Activated CD8-positive, alpha-beta T cell treated with anti-CD3 and anti-CD28 coated beads for 36 hours (primary cell): ENCODE data around the gene FGF10. TPM values are rescaled to one million over a fixed set of nuclear protein-coding genes. Genes with fewer than 3 reads are reported as not detected.

ENCODE experiments used
- ATAC-seq: fragments of 200-7000 bp; cut with Tn5 transposase; one replicate; pipeline ENCODE4 v1.10.0; 2021; ENCODE audit warnings: mild to moderate bottlenecking, moderate library complexity
- CTCF ChIA-PET: fragments of 350-600 bp; sonication (Branson Sonifier 250); formaldehyde crosslinking; loops from one replicate; lab custom pipeline; 2021; ENCODE audit warnings: antibody characterized with exemption; lab: Charles Lee
- POLR2A ChIA-PET: fragments of 350-600 bp; sonication (Branson Sonifier 250); formaldehyde crosslinking; loops from one replicate; lab custom pipeline; 2021; ENCODE audit warnings: antibody characterized with exemption; lab: Charles Lee
- DNase-seq: peaks from one replicate; pipeline ENCODE4 v3.0.0-alpha.2; 2020
- H3K27ac Mint-ChIP-seq: one replicate; pipeline ENCODE4 v1.8.0; 2021; ENCODE audit warnings: mild to moderate bottlenecking, mixed read lengths
- H3K27me3 Mint-ChIP-seq: one replicate; pipeline ENCODE4 v1.8.0; 2021; ENCODE audit warnings: mixed read lengths
- H3K36me3 Mint-ChIP-seq: one replicate; pipeline ENCODE4 v1.8.0; 2021; ENCODE audit warnings: low read depth, mixed read lengths
- H3K4me1 Mint-ChIP-seq: one replicate; pipeline ENCODE4 v1.8.0; 2021; ENCODE audit warnings: low read depth, mixed read lengths
- H3K4me3 Mint-ChIP-seq: one replicate; pipeline ENCODE4 v1.8.0; 2021; ENCODE audit warnings: mild to moderate bottlenecking, moderate library complexity, mixed read lengths
- H3K9me3 Mint-ChIP-seq: one replicate; pipeline ENCODE4 v1.8.0; 2021; ENCODE audit warnings: mixed read lengths
- intact Hi-C: fragments of 100-400 bp; cut with micrococcal nuclease; formaldehyde crosslinking; loops from one replicate; pipeline ENCODE4 v1.10.0; 2022
- total RNA-seq, 2 experiments: library from RNA; stranded (reverse); gene quantifications; one replicate each; pipeline ENCODE4 v1.2.3, GENCODE V29; 2021
- TF ChIP-seq, protein P1 (sequence below): fragments of 200-600 bp; IDR thresholded peaks from one replicate; pipeline ENCODE4 v1.8.0; 2022; ENCODE audit warnings: antibody characterized with exemption, mild to moderate bottlenecking

The FGF10 gene
- total RNA-seq, 2 experiments from 2014 or later: not detected

- ChIA-PET CTCF (no interaction called here), POLR2A (no interaction called here)
- peaks cover 1% of the 10 kb centered on the region for H3K9me3 Mint-ChIP-seq
- no peaks in the 10 kb centered on the region for H3K36me3 Mint-ChIP-seq
- no peak overlapping the region for H3K27ac Mint-ChIP-seq
- ATAC-seq (no peak), DNase-seq (no peak)
- intact Hi-C loops: no loop called here
- H3K4me3 Mint-ChIP-seq: no peak overlapping the region
- no peaks in the 10 kb centered on the region for H3K4me1 Mint-ChIP-seq
- H3K27me3 Mint-ChIP-seq: no peaks in the 10 kb centered on the region
- TF ChIP-seq, protein P1, sequence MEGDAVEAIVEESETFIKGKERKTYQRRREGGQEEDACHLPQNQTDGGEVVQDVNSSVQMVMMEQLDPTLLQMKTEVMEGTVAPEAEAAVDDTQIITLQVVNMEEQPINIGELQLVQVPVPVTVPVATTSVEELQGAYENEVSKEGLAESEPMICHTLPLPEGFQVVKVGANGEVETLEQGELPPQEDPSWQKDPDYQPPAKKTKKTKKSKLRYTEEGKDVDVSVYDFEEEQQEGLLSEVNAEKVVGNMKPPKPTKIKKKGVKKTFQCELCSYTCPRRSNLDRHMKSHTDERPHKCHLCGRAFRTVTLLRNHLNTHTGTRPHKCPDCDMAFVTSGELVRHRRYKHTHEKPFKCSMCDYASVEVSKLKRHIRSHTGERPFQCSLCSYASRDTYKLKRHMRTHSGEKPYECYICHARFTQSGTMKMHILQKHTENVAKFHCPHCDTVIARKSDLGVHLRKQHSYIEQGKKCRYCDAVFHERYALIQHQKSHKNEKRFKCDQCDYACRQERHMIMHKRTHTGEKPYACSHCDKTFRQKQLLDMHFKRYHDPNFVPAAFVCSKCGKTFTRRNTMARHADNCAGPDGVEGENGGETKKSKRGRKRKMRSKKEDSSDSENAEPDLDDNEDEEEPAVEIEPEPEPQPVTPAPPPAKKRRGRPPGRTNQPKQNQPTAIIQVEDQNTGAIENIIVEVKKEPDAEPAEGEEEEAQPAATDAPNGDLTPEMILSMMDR: no peak
Observed at GRCh38 chr5:44361342-44362001, 27.7 kb downstream of the FGF10 start.

DNA sequence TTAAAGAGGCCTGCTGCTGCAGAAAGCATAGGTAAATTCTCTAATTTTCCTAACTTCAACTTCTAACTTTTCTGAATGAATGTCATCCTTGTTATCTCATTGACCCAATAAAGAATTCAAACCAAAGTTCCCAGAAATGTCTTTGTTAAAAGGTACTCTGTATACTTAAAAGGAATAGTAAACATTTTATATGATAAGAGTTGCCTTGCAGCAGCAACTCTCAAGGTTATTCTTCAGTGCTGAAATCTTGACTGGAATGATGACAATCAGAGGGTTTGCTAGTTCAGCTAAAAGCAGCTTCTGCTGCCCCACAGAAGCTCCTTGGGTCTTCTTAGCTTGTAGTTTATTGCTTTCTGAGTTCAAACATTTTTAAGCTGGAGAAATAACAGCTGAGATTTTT is 28.3 kb downstream of the FGF10 start:
- intact Hi-C loops: no loop called here
- no peak overlapping the region for H3K27ac Mint-ChIP-seq
- no peaks in the 10 kb centered on the region for H3K4me1 Mint-ChIP-seq
- H3K4me3 Mint-ChIP-seq: no peak overlapping the region
- H3K27me3 Mint-ChIP-seq: no peaks in the 10 kb centered on the region
- ChIA-PET POLR2A (no interaction called here), CTCF (no interaction called here)
- DNase-seq (no peak), ATAC-seq (no peak)
- H3K9me3 Mint-ChIP-seq: peaks cover 1% of the 10 kb centered on the region
- no peaks in the 10 kb centered on the region for H3K36me3 Mint-ChIP-seq
- TF ChIP-seq, protein P1: no peak

DNA sequence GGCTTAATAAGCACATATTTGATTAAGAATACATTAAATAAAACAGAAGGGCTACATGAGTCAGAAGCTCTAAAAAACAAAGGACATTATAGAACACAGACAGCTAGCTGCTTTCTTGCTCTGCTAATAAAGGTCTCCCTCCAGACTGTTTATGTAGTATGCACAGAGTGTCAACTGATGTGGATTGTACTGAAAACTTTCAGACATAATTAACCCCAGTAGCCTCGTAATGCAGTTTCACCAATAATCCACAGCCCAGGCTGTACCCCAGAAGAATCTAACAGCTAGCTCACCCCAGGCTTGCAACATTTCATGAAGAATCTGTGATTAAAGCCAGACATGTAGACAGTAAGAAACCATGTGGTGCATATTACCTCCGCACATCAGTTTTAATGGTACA is 30.8 kb downstream of the FGF10 start:
- peaks cover 1% of the 10 kb centered on the region for H3K9me3 Mint-ChIP-seq
- TF ChIP-seq, protein P1: no peak
- no peak overlapping the region for H3K27ac Mint-ChIP-seq
- ChIA-PET POLR2A (no interaction called here), CTCF (no interaction called here)
- ATAC-seq (no peak), DNase-seq (no peak)
- H3K36me3 Mint-ChIP-seq: no peaks in the 10 kb centered on the region
- intact Hi-C loops: loop anchor here (2.0 kb wide), 1 partner anchor 24 kb away; no protein-coding TSS in a partner anchor
- H3K4me3 Mint-ChIP-seq: no peak overlapping the region
- no peaks in the 10 kb centered on the region for H3K27me3 Mint-ChIP-seq
- no peaks in the 10 kb centered on the region for H3K4me1 Mint-ChIP-seq

DNA sequence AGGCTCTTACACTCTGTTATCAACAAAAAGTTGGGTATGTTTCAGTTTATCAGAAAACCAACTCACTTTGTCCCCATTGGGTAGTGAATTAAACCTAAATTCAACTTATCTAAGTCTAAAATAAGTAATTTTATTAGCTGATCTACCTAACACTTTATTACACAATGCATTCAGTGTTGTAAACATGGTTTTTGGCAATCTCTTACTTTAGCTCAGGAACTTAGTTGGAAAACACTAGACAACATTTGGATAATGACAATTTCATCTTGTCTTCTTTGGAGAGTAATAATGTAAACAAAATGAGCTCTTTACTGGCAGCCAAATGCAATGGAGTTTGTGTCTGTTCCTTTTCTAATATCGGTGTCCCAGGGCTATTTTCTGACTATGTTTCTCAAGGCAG is 33.0 kb downstream of the FGF10 start:
- TF ChIP-seq, protein P1: no peak
- no peaks in the 10 kb centered on the region for H3K27me3 Mint-ChIP-seq
- ChIA-PET POLR2A (no interaction called here), CTCF (no interaction called here)
- ATAC-seq (no peak), DNase-seq (no peak)
- no peaks in the 10 kb centered on the region for H3K36me3 Mint-ChIP-seq
- H3K4me1 Mint-ChIP-seq: no peaks in the 10 kb centered on the region
- H3K9me3 Mint-ChIP-seq: peaks cover 1% of the 10 kb centered on the region
- H3K27ac Mint-ChIP-seq: no peak overlapping the region
- H3K4me3 Mint-ChIP-seq: no peak overlapping the region
- intact Hi-C loops: no loop called here

GRCh38 chr5:44345871-44346270 is 43.3 kb downstream of the FGF10 start:
- Mint-ChIP-seq H3K27ac (no peak overlapping the region), H3K4me3 (no peak overlapping the region), H3K4me1 (no peaks in the 10 kb centered on the region), H3K9me3 (peaks cover 4% of the 10 kb centered on the region), H3K36me3 (no peaks in the 10 kb centered on the region), H3K27me3 (no peaks in the 10 kb centered on the region)
- no peak for ATAC-seq
- POLR2A ChIA-PET: no interaction called here
- intact Hi-C loops: no loop called here
- CTCF ChIA-PET: interaction anchor here (1.6 kb wide), 1 partner anchor 14 kb away, joined by 5 read pairs; no protein-coding TSS in a partner anchor
- TF ChIP-seq, protein P1: no peak
- no peak for DNase-seq
